ENCODE data around the gene TMEM9. TPM values are rescaled to one million over a fixed set of nuclear protein-coding genes. Genes with fewer than 3 reads are reported as not detected.

Gene TMEM9
- total RNA-seq, 1 donor from 2014 or later: 14.9 TPM

- Mint-ChIP-seq H3K9me3 (no peaks in the 10 kb centered on the region), H3K27ac (peak overlapping the region; percentile 65), H3K27me3 (ENCODE audit: low read depth) (peaks cover 18% of the 10 kb centered on the region), H3K36me3 (ENCODE audit: low read depth) (peaks cover 10% of the 10 kb centered on the region), H3K4me1 (ENCODE audit: low read depth) (peaks cover 14% of the 10 kb centered on the region), H3K4me3 (ENCODE audit: low read depth) (peak overlapping the region; percentile 78)
- no peak for DNase-seq (ENCODE audit: low spot score)
- intact Hi-C loops (cut with micrococcal nuclease): loop anchor here (1.0 kb wide), 1 partner anchor 18 kb away; no protein-coding TSS in a partner anchor
These were observed 543 bp downstream of the TMEM9 start for GRCh38 chr1:201153474-201154388.

GRCh38 chr1:201149400-201149799 is 4.9 kb downstream of the TMEM9 start:
- Mint-ChIP-seq H3K4me3 (ENCODE audit: low read depth) (no peak overlapping the region), H3K36me3 (ENCODE audit: low read depth) (peaks cover 31% of the 10 kb centered on the region), H3K9me3 (no peaks in the 10 kb centered on the region), H3K27ac (no peak overlapping the region), H3K27me3 (ENCODE audit: low read depth) (peaks cover under 1% of the 10 kb centered on the region), H3K4me1 (ENCODE audit: low read depth) (peaks cover 9% of the 10 kb centered on the region)
- no peak for DNase-seq (ENCODE audit: low spot score)
- intact Hi-C loops (cut with micrococcal nuclease): loop anchor here (1.0 kb wide), 1 partner anchor 74 kb away; no protein-coding TSS in a partner anchor

- intact Hi-C loops (cut with micrococcal nuclease): no loop called here
- Mint-ChIP-seq H3K4me1 (ENCODE audit: low read depth) (peaks cover under 1% of the 10 kb centered on the region), H3K27ac (no peak overlapping the region), H3K9me3 (no peaks in the 10 kb centered on the region), H3K4me3 (ENCODE audit: low read depth) (no peak overlapping the region), H3K27me3 (ENCODE audit: low read depth) (no peaks in the 10 kb centered on the region), H3K36me3 (ENCODE audit: low read depth) (peaks cover 37% of the 10 kb centered on the region)
- DNase-seq (ENCODE audit: low spot score): no peak
These were observed 6.8 kb downstream of the TMEM9 start for GRCh38 chr1:201147396-201148015.

GRCh38 chr1:201146626-201147390 is 7.5 kb downstream of the TMEM9 start:
- H3K27me3 Mint-ChIP-seq (ENCODE audit: low read depth): no peaks in the 10 kb centered on the region
- H3K9me3 Mint-ChIP-seq: no peaks in the 10 kb centered on the region
- no peak for DNase-seq (ENCODE audit: low spot score)
- intact Hi-C loops (cut with micrococcal nuclease): no loop called here
- H3K4me1 Mint-ChIP-seq (ENCODE audit: low read depth): no peaks in the 10 kb centered on the region
- H3K36me3 Mint-ChIP-seq (ENCODE audit: low read depth): peaks cover 37% of the 10 kb centered on the region
- H3K4me3 Mint-ChIP-seq (ENCODE audit: low read depth): no peak overlapping the region
- no peak overlapping the region for H3K27ac Mint-ChIP-seq

GRCh38 chr1:201145816-201146215 is 8.5 kb downstream of the TMEM9 start:
- intact Hi-C loops (cut with micrococcal nuclease): no loop called here
- Mint-ChIP-seq H3K4me1 (ENCODE audit: low read depth) (no peaks in the 10 kb centered on the region), H3K36me3 (ENCODE audit: low read depth) (peaks cover 29% of the 10 kb centered on the region), H3K4me3 (ENCODE audit: low read depth) (no peak overlapping the region), H3K27ac (no peak overlapping the region), H3K27me3 (ENCODE audit: low read depth) (no peaks in the 10 kb centered on the region), H3K9me3 (no peaks in the 10 kb centered on the region)
- DNase-seq (ENCODE audit: low spot score): no peak

- no peak overlapping the region for H3K4me3 Mint-ChIP-seq (ENCODE audit: low read depth)
- intact Hi-C loops (cut with micrococcal nuclease): no loop called here
- H3K27ac Mint-ChIP-seq: no peak overlapping the region
These were observed 9.1 kb downstream of the TMEM9 start for GRCh38 chr1:201145132-201145531.

GRCh38 chr1:201144701-201145100 is 9.6 kb downstream of the TMEM9 start:
- intact Hi-C loops (cut with micrococcal nuclease): no loop called here
- DNase-seq (ENCODE audit: low spot score): no peak
- Mint-ChIP-seq H3K9me3 (no peaks in the 10 kb centered on the region), H3K4me1 (ENCODE audit: low read depth) (no peaks in the 10 kb centered on the region), H3K27ac (no peak overlapping the region), H3K4me3 (ENCODE audit: low read depth) (no peak overlapping the region), H3K36me3 (ENCODE audit: low read depth) (peaks cover 27% of the 10 kb centered on the region), H3K27me3 (ENCODE audit: low read depth) (no peaks in the 10 kb centered on the region)

More at GRCh38 chr1:201145132-201145531, 9.1 kb downstream of the TMEM9 start:
- H3K36me3 Mint-ChIP-seq (ENCODE audit: low read depth): peaks cover 27% of the 10 kb centered on the region
- H3K4me1 Mint-ChIP-seq (ENCODE audit: low read depth): no peaks in the 10 kb centered on the region
- H3K9me3 Mint-ChIP-seq: no peaks in the 10 kb centered on the region
- H3K27me3 Mint-ChIP-seq (ENCODE audit: low read depth): no peaks in the 10 kb centered on the region
- DNase-seq (ENCODE audit: low spot score): no peak

GRCh38 chr1:201143726-201144635 is 10.3 kb downstream of the TMEM9 start:
- Mint-ChIP-seq H3K4me1 (ENCODE audit: low read depth) (no peaks in the 10 kb centered on the region), H3K9me3 (no peaks in the 10 kb centered on the region), H3K36me3 (ENCODE audit: low read depth) (peaks cover 27% of the 10 kb centered on the region), H3K4me3 (ENCODE audit: low read depth) (no peak overlapping the region), H3K27ac (no peak overlapping the region), H3K27me3 (ENCODE audit: low read depth) (no peaks in the 10 kb centered on the region)
- no peak for DNase-seq (ENCODE audit: low spot score)
- intact Hi-C loops (cut with micrococcal nuclease): no loop called here

GRCh38 chr1:201142849-201143725 is 11.2 kb downstream of the TMEM9 start:
- no peaks in the 10 kb centered on the region for H3K9me3 Mint-ChIP-seq
- intact Hi-C loops (cut with micrococcal nuclease): no loop called here
- no peaks in the 10 kb centered on the region for H3K27me3 Mint-ChIP-seq (ENCODE audit: low read depth)
- peaks cover 27% of the 10 kb centered on the region for H3K36me3 Mint-ChIP-seq (ENCODE audit: low read depth)
- H3K4me3 Mint-ChIP-seq (ENCODE audit: low read depth): no peak overlapping the region
- H3K27ac Mint-ChIP-seq: no peak overlapping the region
- no peak for DNase-seq (ENCODE audit: low spot score)
- no peaks in the 10 kb centered on the region for H3K4me1 Mint-ChIP-seq (ENCODE audit: low read depth)

GRCh38 chr1:201142011-201142848 is 12.0 kb downstream of the TMEM9 start:
- Mint-ChIP-seq H3K4me1 (ENCODE audit: low read depth) (no peaks in the 10 kb centered on the region), H3K27ac (no peak overlapping the region), H3K4me3 (ENCODE audit: low read depth) (no peak overlapping the region), H3K27me3 (ENCODE audit: low read depth) (no peaks in the 10 kb centered on the region), H3K36me3 (ENCODE audit: low read depth) (peaks cover 22% of the 10 kb centered on the region), H3K9me3 (no peaks in the 10 kb centered on the region)
- no peak for DNase-seq (ENCODE audit: low spot score)
- intact Hi-C loops (cut with micrococcal nuclease): no loop called here

GRCh38 chr1:201141418-201141817 is 12.9 kb downstream of the TMEM9 start:
- Mint-ChIP-seq H3K9me3 (no peaks in the 10 kb centered on the region), H3K27ac (no peak overlapping the region), H3K4me3 (ENCODE audit: low read depth) (no peak overlapping the region), H3K27me3 (ENCODE audit: low read depth) (no peaks in the 10 kb centered on the region), H3K4me1 (ENCODE audit: low read depth) (no peaks in the 10 kb centered on the region), H3K36me3 (ENCODE audit: low read depth) (peaks cover 19% of the 10 kb centered on the region)
- intact Hi-C loops (cut with micrococcal nuclease): no loop called here
- no peak for DNase-seq (ENCODE audit: low spot score)
